Measurements from ENCODE around the gene AIDA.

- TF ChIP-seq CTCF (IDR thresholded peaks at IDR 0.05) (no peak), POLR2A (IDR thresholded peaks at IDR 0.05) (no peak), POLR2AphosphoS5 (IDR thresholded peaks at IDR 0.05) (no peak)
Measured at GRCh38 chr1:222759451-222760035, 47.3 kb upstream of the AIDA start.
